HepG2 (cell line): Measurements from ENCODE around the gene LMOD1. TPM values are rescaled to one million over a fixed set of nuclear protein-coding genes. Genes with fewer than 3 reads are reported as not detected.

ENCODE experiments used
- ATAC-seq: fragments of 200-7000 bp; cut with Tn5 transposase; 3 replicates; pipeline ENCODE4 v1.9.1; 2020; ENCODE audit warnings: mild to moderate bottlenecking, moderate library complexity
- BruUV-seq: library from RNA; stranded (reverse); fragments of 400-500 nt; replicated peaks from 2 replicates; lab custom pipeline; 2021; lab: Mats Ljungman, UMichigan
- CTCF ChIA-PET: fragments of 300-600 bp; formaldehyde crosslinking; extraction: SDS; loops from one replicate; lab custom pipeline; 2021; ENCODE audit warnings: low total read pairs, inconsistent platforms, low intra/inter-chr PET ratio; lab: Yijun Ruan, JAX
- POLR2A ChIA-PET: fragments of 350-600 bp; sonication (Branson Sonifier 250); formaldehyde crosslinking; loops from one replicate; lab custom pipeline; 2020; ENCODE audit warnings: antibody characterized with exemption, inconsistent platforms; lab: Yijun Ruan, JAX
- DNase-seq: peaks from one replicate; pipeline ENCODE4 v3.0.0-alpha.2; 2015; ENCODE audit warnings: low spot score
- FAIRE-seq: peaks from 3 replicates; lab custom pipeline; 2011; peaks lifted over from hg19 to GRCh38; lab: Jason Lieb, UNC
- H2AFZ ChIP-seq: one replicate; pipeline ENCODE4 v1.6.1; 2011; ENCODE audit warnings: low read length, inconsistent platforms
- H3K27ac ChIP-seq: fragments of 300-600 bp; 3 replicates; pipeline ENCODE4 v1.8.0; 2011; ENCODE audit warnings: mixed run types, mild to moderate bottlenecking, mixed read lengths, low read length, inconsistent platforms; ENCODE audit not compliant: insufficient read depth; ENCODE audit errors: extremely low read length
- H3K27me3 ChIP-seq, 2 experiments: fragments of 200-600 bp in 1 of 2; 2 replicates in 1 of 2; 3 replicates in 1 of 2; pipeline versions ENCODE4 v1.6.0 to v1.8.0; 2011; ENCODE audit warnings: low read length in 2 of 2, mild to moderate bottlenecking in 2 of 2, moderate library complexity in 2 of 2, inconsistent platforms in 1 of 2; ENCODE audit not compliant: insufficient read depth in 2 of 2, control insufficient read depth in 1 of 2
- H3K36me3 ChIP-seq, 2 experiments: fragments of 200-600 bp in 1 of 2; replicated peaks in 1 of 2; 2 replicates in 1 of 2; 3 replicates in 1 of 2; pipeline versions ENCODE4 v1.5.1 to v1.8.0; 2011; ENCODE audit warnings: low read length in 2 of 2, inconsistent platforms in 1 of 2; ENCODE audit not compliant: insufficient read depth in 2 of 2, control insufficient read depth in 1 of 2
- H3K4me1 ChIP-seq: 2 replicates; pipeline ENCODE4 v1.5.1; 2012; ENCODE audit warnings: low read length, inconsistent platforms; ENCODE audit not compliant: insufficient read depth
- H3K4me2 ChIP-seq: 2 replicates; pipeline ENCODE4 v1.6.0; 2011; ENCODE audit warnings: low read depth, low read length, inconsistent platforms
- H3K4me3 ChIP-seq, 3 experiments: fragments of 200-600 bp in 1 of 3; sonication (generic), shearing (Covaris generic) in 1 of 3; replicated peaks in 1 of 3; 2 replicates each; pipeline ENCODE4 v1.5.1; 2011 to 2016; ENCODE audit warnings: low read length in 3 of 3, inconsistent platforms in 2 of 3, low read depth in 2 of 3, mild to moderate bottlenecking in 2 of 3, control low read depth in 1 of 3, mixed read lengths in 1 of 3; ENCODE audit not compliant: insufficient read depth in 1 of 3
- H3K79me2 ChIP-seq: one replicate; pipeline ENCODE4 v1.6.1; 2011; ENCODE audit warnings: low read length, inconsistent platforms; ENCODE audit not compliant: insufficient read depth
- H3K9ac ChIP-seq: 2 replicates; pipeline ENCODE4 v1.6.0; 2011; ENCODE audit warnings: mild to moderate bottlenecking, low read depth, low read length, inconsistent platforms; ENCODE audit not compliant: insufficient read depth
- H3K9me3 ChIP-seq: 2 replicates; pipeline ENCODE4 v1.5.1; 2012; ENCODE audit warnings: mild to moderate bottlenecking, low read length
- H4K20me1 ChIP-seq: 2 replicates; pipeline ENCODE4 v1.6.0; 2011; ENCODE audit warnings: inconsistent platforms, mild to moderate bottlenecking, low read length, moderate library complexity; ENCODE audit not compliant: insufficient read depth
- ATF7 ChIP-seq, 2 experiments: fragments of 450-650 bp in 1 of 2; sonication (generic) in 1 of 2; formaldehyde crosslinking in 1 of 2; IDR thresholded peaks; 2 replicates each; pipeline versions ENCODE4 v1.4.0 to v1.6.1; 2016 to 2020; ENCODE audit warnings: antibody characterized with exemption in 1 of 2, mild to moderate bottlenecking in 1 of 2, missing genetic modification reagents in 1 of 2
- BHLHE40 ChIP-seq: IDR thresholded peaks from 2 replicates; pipeline ENCODE4 v1.6.1; 2011; ENCODE audit warnings: low read length, improper control_type of control experiment
- NPAS2 ChIP-seq: sonication (generic); formaldehyde crosslinking; IDR thresholded peaks from 2 replicates; pipeline ENCODE4 v1.8.0; 2022; ENCODE audit warnings: mild to moderate bottlenecking, missing genetic modification reagents, borderline replicate concordance
- REST ChIP-seq, 2 experiments: IDR thresholded peaks; 2 replicates each; pipeline ENCODE4 v1.6.1; 2011 to 2012; ENCODE audit warnings: low read length in 2 of 2, borderline replicate concordance in 1 of 2, low read depth in 1 of 2, mild to moderate bottlenecking in 1 of 2, moderate library complexity in 1 of 2
- SNAPC2 ChIP-seq: sonication (generic); formaldehyde crosslinking; IDR thresholded peaks from 2 replicates; pipeline ENCODE4 v1.8.1; 2022; ENCODE audit warnings: mild to moderate bottlenecking, missing genetic modification reagents
- TEAD2 ChIP-seq: sonication (generic); formaldehyde crosslinking; IDR thresholded peaks from 2 replicates; pipeline ENCODE4 v1.9.0; 2021; ENCODE audit warnings: missing genetic modification reagents
- THAP11 ChIP-seq: IDR thresholded peaks from 2 replicates; pipeline ENCODE4 v1.6.1; 2016; ENCODE audit warnings: missing biosample characterization, missing genetic modification reagents
- THAP8 ChIP-seq: sonication (generic); formaldehyde crosslinking; IDR thresholded peaks from 2 replicates; pipeline ENCODE4 v1.5.1; 2020; ENCODE audit warnings: missing genetic modification reagents, mild to moderate bottlenecking, borderline replicate concordance
- ZBTB14 ChIP-seq: sonication (generic); formaldehyde crosslinking; IDR thresholded peaks from 2 replicates; pipeline ENCODE4 v1.4.0; 2020; ENCODE audit warnings: missing genetic modification reagents
- WGBS: methylation state at CpG from one replicate; pipeline ENCODE4 v1.1.6; 2017; ENCODE audit warnings: low lambda C conversion rate; 5-methylcytosine and 5-hydroxymethylcytosine counted together
- in situ Hi-C: cut with HindIII; loops from 2 replicates; pipeline ENCODE4 v1.10.0; 2017; ENCODE audit warnings: low pct_unique_long_range_greater_than_20kb; ENCODE audit not compliant: extremely low pct_ligation_motif_present
- intact Hi-C: fragments of 100-400 bp; cut with micrococcal nuclease; formaldehyde crosslinking; loops from one replicate; pipeline ENCODE4 v1.10.0; 2022; ENCODE audit not compliant: unreplicated experiment
- polyA plus RNA-seq, 8 experiments: library from polyadenylated mRNA; depleted of rRNA in 3 of 8; stranded (reverse) in 7 of 8; unstranded in 1 of 8; fragments of >200 nt; fragmentation: Illumina TruSeq in 4 of 8; extraction: Trizol in 4 of 8; gene quantifications; 2 replicates each; pipeline versions ENCODE4 v1.2.1 to v1.2.3, GENCODE V29; 2011 to 2016; ENCODE audit warnings: low read depth in 4 of 8, missing spikeins in 1 of 8, mixed read lengths in 1 of 8; ENCODE audit not compliant: insufficient read depth in 1 of 8
- total RNA-seq, 5 experiments: library from RNA; depleted of rRNA; stranded (reverse); fragments of >200 nt; fragmentation: Illumina TruSeq; extraction: Trizol; gene quantifications; 2 replicates each; pipeline ENCODE4 v1.2.3, GENCODE V29; 2016; ENCODE audit warnings: low read depth in 1 of 5

The LMOD1 gene
- total and polyA plus RNA-seq, 2 of the 13 experiments (the other 11 are each of a cell fraction or from before 2014, with no cell fraction given) = not detected

- Histone ChIP-seq H3K36me3 (no peaks in the 10 kb centered on the region), H3K4me3 (no peak overlapping the region), H3K9ac (no peak overlapping the region), H2AFZ (no peak overlapping the region), H3K9me3 (no peaks in the 10 kb centered on the region), H3K27me3 (peaks cover 0 to 6% of the 10 kb centered on the region in 2 experiments; a peak in 1 of 5 replicates), H4K20me1 (no peaks in the 10 kb centered on the region), H3K4me1 (no peaks in the 10 kb centered on the region), H3K4me2 (no peak overlapping the region), H3K27ac (no peak overlapping the region), H3K79me2 (no peaks in the 10 kb centered on the region)
- intact Hi-C loops (no loop called here), in situ Hi-C loops (no loop called here)
- CTCF ChIA-PET = no interaction called here
- DNase-seq (no peak), FAIRE-seq (no peak), ATAC-seq (no peak)
- WGBS = 19% methylated on average over 5 of the region's 5 CpGs
- POLR2A ChIA-PET = no interaction called here
- BruUV-seq = no TSS peak
- TF ChIP-seq ZBTB14 (CRISPR knock-in tag) = no peak
- TF ChIP-seq ATF7 (IDR thresholded peaks at IDR 0.05) = no peak
- no peak for TF ChIP-seq ATF7 (CRISPR knock-in tag; IDR thresholded peaks at IDR 0.05)
- no peak for TF ChIP-seq SNAPC2 (CRISPR knock-in tag)
- TF ChIP-seq REST (IDR thresholded peaks at IDR 0.05; ENCODE audit: borderline replicate concordance in 1 of 2, low read depth in 1 of 2, low read length in 2 of 2) = no peak
- TF ChIP-seq THAP11 (CRISPR knock-in tag) = no peak
- TF ChIP-seq BHLHE40 = no peak
- no peak for TF ChIP-seq TEAD2 (CRISPR knock-in tag)
- TF ChIP-seq NPAS2 = no peak
- no peak for TF ChIP-seq THAP8
These were observed 45.9 kb downstream of the LMOD1 start for GRCh38 chr1:201900476-201900875.
